C4-2B (cell line): ENCODE results near the gene GRAMD4.

Source experiments
- ZFX ChIP-seq: fragments of 450-650 bp; IDR thresholded peaks from 2 replicates; pipeline ENCODE4 v1.6.1; 2017
- TF ChIP-seq, protein P1 (sequence below): fragments of 450-650 bp; conservative IDR thresholded peaks from 2 replicates; pipeline ENCODE4 v1.5.1; 2017; ENCODE audit warnings: mild to moderate bottlenecking

DNA sequence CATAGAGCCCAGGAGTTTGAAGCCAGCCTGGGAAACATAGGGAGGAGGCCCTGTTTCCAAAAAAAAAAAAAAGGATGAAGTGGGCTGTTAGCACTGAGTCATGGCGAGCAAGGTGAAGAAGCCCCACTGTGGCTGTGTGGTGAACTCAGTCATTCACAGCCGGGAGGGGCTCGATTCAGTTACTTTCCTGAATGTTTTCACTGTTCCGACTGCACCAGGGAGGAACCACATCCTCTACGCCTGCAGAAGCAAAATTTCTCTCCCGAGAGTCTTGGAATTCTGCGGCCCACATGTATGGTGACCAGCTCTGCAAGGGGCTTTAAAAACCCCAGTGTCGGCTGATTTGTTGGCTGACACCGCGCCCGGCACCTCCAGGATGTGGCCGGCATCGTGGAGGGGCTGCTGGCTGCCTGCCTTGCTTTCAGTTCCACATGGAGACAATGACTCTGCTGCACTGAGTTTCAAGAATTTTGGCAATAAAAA, 27.8 kb upstream of the GRAMD4 start:
- TF ChIP-seq, protein P1, sequence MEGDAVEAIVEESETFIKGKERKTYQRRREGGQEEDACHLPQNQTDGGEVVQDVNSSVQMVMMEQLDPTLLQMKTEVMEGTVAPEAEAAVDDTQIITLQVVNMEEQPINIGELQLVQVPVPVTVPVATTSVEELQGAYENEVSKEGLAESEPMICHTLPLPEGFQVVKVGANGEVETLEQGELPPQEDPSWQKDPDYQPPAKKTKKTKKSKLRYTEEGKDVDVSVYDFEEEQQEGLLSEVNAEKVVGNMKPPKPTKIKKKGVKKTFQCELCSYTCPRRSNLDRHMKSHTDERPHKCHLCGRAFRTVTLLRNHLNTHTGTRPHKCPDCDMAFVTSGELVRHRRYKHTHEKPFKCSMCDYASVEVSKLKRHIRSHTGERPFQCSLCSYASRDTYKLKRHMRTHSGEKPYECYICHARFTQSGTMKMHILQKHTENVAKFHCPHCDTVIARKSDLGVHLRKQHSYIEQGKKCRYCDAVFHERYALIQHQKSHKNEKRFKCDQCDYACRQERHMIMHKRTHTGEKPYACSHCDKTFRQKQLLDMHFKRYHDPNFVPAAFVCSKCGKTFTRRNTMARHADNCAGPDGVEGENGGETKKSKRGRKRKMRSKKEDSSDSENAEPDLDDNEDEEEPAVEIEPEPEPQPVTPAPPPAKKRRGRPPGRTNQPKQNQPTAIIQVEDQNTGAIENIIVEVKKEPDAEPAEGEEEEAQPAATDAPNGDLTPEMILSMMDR, result no peak
- no peak for TF ChIP-seq ZFX
